ENCODE measurements around the gene RBL2. TPM values are rescaled to one million over a fixed set of nuclear protein-coding genes. Genes with fewer than 3 reads are reported as not detected.
"Not testable (repeated sequence)": the region's sequence is repeated elsewhere in the genome, so short reads cannot be mapped to it uniquely, and the experiment has no call there.

RBL2 gene
- total RNA-seq, 1 donor, result 46.2 TPM

- H3K4me3 ChIP-seq (ENCODE audit: low read depth, low read length), result no peak overlapping the region
- TF ChIP-seq CTCF (IDR thresholded peaks at IDR 0.05; ENCODE audit: insufficient read depth, low read length), result no peak
- no peak for DNase-seq (ENCODE audit: low read depth)
Measured at GRCh38 chr16:53415504-53415903, 18.8 kb upstream of the RBL2 start.

GRCh38 chr16:53417011-53417410 is 17.3 kb upstream of the RBL2 start:
- peak; percentile 43 for DNase-seq (ENCODE audit: low read depth)
- H3K4me3 ChIP-seq (ENCODE audit: low read depth, low read length), result no peak overlapping the region
- no peak for TF ChIP-seq CTCF (IDR thresholded peaks at IDR 0.05; ENCODE audit: insufficient read depth, low read length)

- TF ChIP-seq CTCF (IDR thresholded peaks at IDR 0.05; ENCODE audit: insufficient read depth, low read length), result no peak
- no peak overlapping the region for H3K4me3 ChIP-seq (ENCODE audit: low read depth, low read length)
- DNase-seq (ENCODE audit: low read depth), result no peak
Measured at GRCh38 chr16:53417976-53418375, 16.3 kb upstream of the RBL2 start.

- not testable (repeated sequence) for H3K4me3 ChIP-seq (ENCODE audit: low read depth, low read length); DNase-seq (ENCODE audit: low read depth)
Measured at GRCh38 chr16:53419383-53419709, 14.9 kb upstream of the RBL2 start.

- no peak overlapping the region for H3K4me3 ChIP-seq (ENCODE audit: low read depth, low read length)
- no peak for TF ChIP-seq CTCF (IDR thresholded peaks at IDR 0.05; ENCODE audit: insufficient read depth, low read length)
Measured at GRCh38 chr16:53421248-53421647, 13.0 kb upstream of the RBL2 start.

GRCh38 chr16:53423968-53424367 is 10.3 kb upstream of the RBL2 start:
- DNase-seq (ENCODE audit: low read depth); H3K4me3 ChIP-seq (ENCODE audit: low read depth, low read length): not testable (repeated sequence)

More at GRCh38 chr16:53421248-53421647, 13.0 kb upstream of the RBL2 start:
- no peak for DNase-seq (ENCODE audit: low read depth)

- TF ChIP-seq CTCF (IDR thresholded peaks at IDR 0.05; ENCODE audit: insufficient read depth, low read length), result no peak
- DNase-seq (ENCODE audit: low read depth), result no peak
- no peak overlapping the region for H3K4me3 ChIP-seq (ENCODE audit: low read depth, low read length)
Measured at GRCh38 chr16:53428681-53429080, 5.6 kb upstream of the RBL2 start.

- no peak for TF ChIP-seq CTCF (IDR thresholded peaks at IDR 0.05; ENCODE audit: insufficient read depth, low read length)
- DNase-seq (ENCODE audit: low read depth), result peak; percentile 85
- H3K4me3 ChIP-seq (ENCODE audit: low read depth, low read length), result no peak overlapping the region
Measured at GRCh38 chr16:53429221-53429943, 4.9 kb upstream of the RBL2 start.

All from fibroblast of the aortic adventitia (primary cell).